OCI-LY1 (cell line): ENCODE data around the gene COQ4.

ENCODE experiments used
- CTCF ChIP-seq: fragments of 200-600 bp; sonication (generic), shearing (Covaris generic); IDR thresholded peaks from 2 replicates; pipeline ENCODE4 v1.5.1; 2017; ENCODE audit warnings: mild to moderate bottlenecking, antibody characterized with exemption, low read length, moderate library complexity, mixed read lengths
- EZH2 ChIP-seq: fragments of 200-600 bp; sonication (generic), shearing (Covaris generic); IDR thresholded peaks from 2 replicates; pipeline ENCODE4 v1.8.0; 2017; ENCODE audit warnings: borderline replicate concordance, mixed run types, mild to moderate bottlenecking, antibody characterized with exemption, low read length, moderate library complexity, mixed read lengths

DNA sequence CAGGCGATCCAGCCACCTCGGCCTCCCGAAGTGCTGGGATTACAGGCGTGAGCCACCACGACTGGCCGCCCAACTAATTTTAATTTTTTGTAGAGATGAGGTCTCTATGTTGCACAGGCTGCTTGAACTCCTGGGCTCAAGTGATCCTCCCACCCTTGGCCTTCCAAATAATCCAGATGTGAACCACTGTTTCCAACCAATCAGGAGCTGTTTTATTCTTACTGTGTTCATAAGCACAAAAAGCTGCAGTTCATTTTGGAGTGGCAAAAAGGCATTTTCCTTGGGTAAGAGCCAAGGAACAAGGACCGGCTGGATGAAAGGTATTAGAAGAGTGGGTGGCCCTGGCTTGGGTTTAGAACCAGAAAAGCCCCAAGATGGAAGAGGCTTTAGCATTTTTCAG is 12.5 kb downstream of the COQ4 start:
- TF ChIP-seq CTCF (no peak), EZH2 (no peak)
